ENCODE results near the gene KRTAP10-3. TPM values are rescaled to one million over a fixed set of nuclear protein-coding genes. Genes with fewer than 3 reads are reported as not detected.
"Not testable (repeated sequence)": the region's sequence is repeated elsewhere in the genome, so short reads cannot be mapped to it uniquely, and the experiment has no call there.

Gene KRTAP10-3
- total RNA-seq, 1 experiment from 2014 or later: not detected

- 0 out of 2 replicates have a peak overlapping the region, but pooled peaks have one; percentile 20 for H2AFZ ChIP-seq (ENCODE audit: low read length)
- H3K4me3 ChIP-seq (ENCODE audit: low read length): no peak overlapping the region
- no peak overlapping the region for H3K4me2 ChIP-seq (ENCODE audit: low read depth, low read length, poor library complexity, severe bottlenecking)
- H3K9me3 ChIP-seq (ENCODE audit: low read length): no peaks in the 10 kb centered on the region
- no peaks in the 10 kb centered on the region for H4K20me1 ChIP-seq (ENCODE audit: insufficient read depth, low read depth, low read length)
- H3K27me3 ChIP-seq (ENCODE audit: low read length): no peaks in the 10 kb centered on the region
- H3K27ac ChIP-seq (ENCODE audit: low read length): no peak overlapping the region
- no peaks in the 10 kb centered on the region for H3K36me3 ChIP-seq (ENCODE audit: insufficient read depth, low read length)
- DNase-seq: peak; percentile 48
- H3K9me2 ChIP-seq (replicated peaks; ENCODE audit: insufficient read depth, low read length): no peaks in the 10 kb centered on the region
- H3K79me2 ChIP-seq (ENCODE audit: low read length): no peaks in the 10 kb centered on the region
- H3K9ac ChIP-seq (ENCODE audit: low read length): no peak overlapping the region
- H3K4me1 ChIP-seq (ENCODE audit: low read length): peaks cover 11% of the 10 kb centered on the region
These were observed 10.3 kb upstream of the KRTAP10-3 start for GRCh38 chr21:44568667-44569556.

- DNase-seq: no peak
- no peaks in the 10 kb centered on the region for H3K36me3 ChIP-seq (ENCODE audit: insufficient read depth, low read length)
These were observed 9.7 kb upstream of the KRTAP10-3 start for GRCh38 chr21:44568261-44568660.

DNA sequence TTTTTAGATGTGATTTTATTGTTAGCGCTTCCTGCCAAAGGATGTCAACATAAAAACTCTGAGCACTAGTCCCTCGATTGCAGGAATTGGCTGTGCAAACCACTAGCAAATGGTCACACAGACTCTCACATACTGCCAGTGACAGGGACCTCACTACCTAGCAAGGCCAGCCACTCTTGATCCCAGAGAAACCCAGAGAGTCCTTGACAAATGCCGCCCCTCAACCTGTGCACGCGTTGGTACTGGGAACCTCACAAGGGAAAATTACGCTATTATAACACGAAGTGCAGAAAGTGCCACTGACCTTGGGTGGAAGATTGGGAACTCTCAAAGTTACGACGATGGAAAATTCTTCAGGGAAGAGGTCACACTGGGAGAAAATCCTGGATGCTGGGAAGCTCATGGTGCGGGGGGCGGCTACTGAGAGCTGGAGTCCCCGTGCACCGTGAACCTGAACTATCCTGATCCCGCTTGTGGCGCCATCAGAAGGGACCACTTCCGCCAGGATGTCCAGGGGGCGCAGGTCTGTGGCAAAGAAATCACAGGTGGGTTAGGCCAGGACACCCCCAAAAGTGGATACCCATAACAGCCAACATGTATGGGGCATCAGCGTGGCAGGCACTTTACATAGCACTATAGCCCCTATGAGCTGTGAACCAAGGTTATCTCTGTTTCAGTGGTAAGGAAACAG lies 9.0 kb upstream of the KRTAP10-3 start:
- Histone ChIP-seq H3K9me3 (ENCODE audit: low read length) (no peaks in the 10 kb centered on the region), H3K4me2 (ENCODE audit: low read depth, low read length, poor library complexity, severe bottlenecking) (no peak overlapping the region), H3K9ac (ENCODE audit: low read length) (no peak overlapping the region), H3K36me3 (ENCODE audit: insufficient read depth, low read length) (no peaks in the 10 kb centered on the region), H3K4me1 (ENCODE audit: low read length) (peaks cover 11% of the 10 kb centered on the region), H3K4me3 (ENCODE audit: low read length) (no peak overlapping the region), H3K9me2 (replicated peaks; ENCODE audit: insufficient read depth, low read length) (no peaks in the 10 kb centered on the region), H2AFZ (ENCODE audit: low read length) (no peak overlapping the region), H3K79me2 (ENCODE audit: low read length) (no peaks in the 10 kb centered on the region), H3K27me3 (ENCODE audit: low read length) (no peaks in the 10 kb centered on the region), H3K27ac (ENCODE audit: low read length) (no peak overlapping the region), H4K20me1 (ENCODE audit: insufficient read depth, low read depth, low read length) (no peaks in the 10 kb centered on the region)
- DNase-seq: no peak

More at GRCh38 chr21:44568261-44568660, 9.7 kb upstream of the KRTAP10-3 start:
- H3K27me3 ChIP-seq (ENCODE audit: low read length): no peaks in the 10 kb centered on the region
- no peak overlapping the region for H3K27ac ChIP-seq (ENCODE audit: low read length)
- H3K4me3 ChIP-seq (ENCODE audit: low read length): no peak overlapping the region
- no peak overlapping the region for H2AFZ ChIP-seq (ENCODE audit: low read length)
- H3K4me2 ChIP-seq (ENCODE audit: low read depth, low read length, poor library complexity, severe bottlenecking): no peak overlapping the region
- H3K9me3 ChIP-seq (ENCODE audit: low read length): no peaks in the 10 kb centered on the region
- no peaks in the 10 kb centered on the region for H4K20me1 ChIP-seq (ENCODE audit: insufficient read depth, low read depth, low read length)
- H3K9me2 ChIP-seq (replicated peaks; ENCODE audit: insufficient read depth, low read length): no peaks in the 10 kb centered on the region
- H3K9ac ChIP-seq (ENCODE audit: low read length): no peak overlapping the region
- H3K4me1 ChIP-seq (ENCODE audit: low read length): peaks cover 11% of the 10 kb centered on the region
- H3K79me2 ChIP-seq (ENCODE audit: low read length): no peaks in the 10 kb centered on the region

DNA sequence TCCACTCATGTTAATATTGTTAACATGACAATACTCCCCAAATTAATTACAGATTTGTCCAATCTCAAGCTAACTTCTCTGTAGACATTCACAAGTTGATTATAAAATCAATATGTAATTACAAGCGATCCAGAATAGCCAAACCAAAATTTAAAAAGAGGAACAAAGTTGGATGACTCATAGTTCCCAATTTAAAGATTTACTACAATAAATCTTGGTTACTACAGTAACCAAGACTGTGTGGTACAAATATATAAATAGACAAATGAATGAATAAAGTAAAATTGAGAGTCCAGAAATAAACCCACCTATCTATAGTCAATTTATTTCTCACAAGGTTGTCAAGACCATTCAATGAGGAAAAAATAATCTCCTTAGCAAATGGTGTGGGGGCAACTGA lies 7.8 kb upstream of the KRTAP10-3 start:
- H2AFZ ChIP-seq (ENCODE audit: low read length): no peak overlapping the region
- no peaks in the 10 kb centered on the region for H4K20me1 ChIP-seq (ENCODE audit: insufficient read depth, low read depth, low read length)
- no peak overlapping the region for H3K9ac ChIP-seq (ENCODE audit: low read length)
- H3K4me1 ChIP-seq (ENCODE audit: low read length): peaks cover 11% of the 10 kb centered on the region
- H3K27ac ChIP-seq (ENCODE audit: low read length): no peak overlapping the region
- peak overlapping the region; percentile 10 for H3K4me2 ChIP-seq (ENCODE audit: low read depth, low read length, poor library complexity, severe bottlenecking)
- H3K9me3 ChIP-seq (ENCODE audit: low read length): no peaks in the 10 kb centered on the region
- H3K27me3 ChIP-seq (ENCODE audit: low read length): no peaks in the 10 kb centered on the region
- no peaks in the 10 kb centered on the region for H3K9me2 ChIP-seq (replicated peaks; ENCODE audit: insufficient read depth, low read length)
- DNase-seq: peak; percentile 68
- H3K4me3 ChIP-seq (ENCODE audit: low read length): no peak overlapping the region
- no peaks in the 10 kb centered on the region for H3K79me2 ChIP-seq (ENCODE audit: low read length)
- no peaks in the 10 kb centered on the region for H3K36me3 ChIP-seq (ENCODE audit: insufficient read depth, low read length)

DNA sequence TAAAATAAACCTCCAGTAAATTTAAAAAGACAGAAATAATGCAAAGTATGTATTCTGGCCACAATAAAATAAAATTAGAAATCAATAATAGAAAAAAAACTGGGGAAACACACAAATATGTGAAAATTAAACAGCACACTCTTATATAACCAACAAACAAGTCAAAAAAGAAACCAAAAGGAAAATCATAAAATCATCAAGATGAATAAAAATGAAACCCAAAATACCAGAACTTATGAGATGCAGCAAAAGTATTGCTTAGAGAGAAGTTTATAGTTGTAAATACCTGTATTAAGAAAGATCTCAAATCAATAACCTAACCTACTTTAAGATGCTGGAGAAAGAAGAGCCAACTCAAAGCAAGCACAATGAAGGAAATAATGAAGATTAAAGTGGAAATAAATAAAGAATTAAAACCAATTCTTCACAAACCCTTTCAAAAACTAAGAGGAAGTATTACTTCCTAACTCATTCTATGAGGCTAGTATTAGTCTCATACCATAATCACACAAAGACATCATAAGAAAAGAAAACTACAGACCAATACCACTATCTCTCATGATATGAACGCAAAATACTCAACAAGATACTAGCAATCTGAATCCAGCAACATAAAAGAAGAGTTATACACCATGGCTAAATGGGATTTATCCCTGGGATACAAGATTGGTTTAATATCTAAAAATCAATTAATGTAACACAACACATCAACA lies 6.4 kb upstream of the KRTAP10-3 start:
- Histone ChIP-seq H3K27me3 (ENCODE audit: low read length) (no peaks in the 10 kb centered on the region), H4K20me1 (ENCODE audit: insufficient read depth, low read depth, low read length) (no peaks in the 10 kb centered on the region), H3K9ac (ENCODE audit: low read length) (no peak overlapping the region), H2AFZ (ENCODE audit: low read length) (no peak overlapping the region), H3K9me2 (replicated peaks; ENCODE audit: insufficient read depth, low read length) (no peaks in the 10 kb centered on the region), H3K79me2 (ENCODE audit: low read length) (no peaks in the 10 kb centered on the region), H3K27ac (ENCODE audit: low read length) (no peak overlapping the region), H3K36me3 (ENCODE audit: insufficient read depth, low read length) (no peaks in the 10 kb centered on the region), H3K4me1 (ENCODE audit: low read length) (peaks cover 11% of the 10 kb centered on the region), H3K4me2 (ENCODE audit: low read depth, low read length, poor library complexity, severe bottlenecking) (no peak overlapping the region), H3K4me3 (ENCODE audit: low read length) (no peak overlapping the region), H3K9me3 (ENCODE audit: low read length) (no peaks in the 10 kb centered on the region)
- no peak for DNase-seq

DNA sequence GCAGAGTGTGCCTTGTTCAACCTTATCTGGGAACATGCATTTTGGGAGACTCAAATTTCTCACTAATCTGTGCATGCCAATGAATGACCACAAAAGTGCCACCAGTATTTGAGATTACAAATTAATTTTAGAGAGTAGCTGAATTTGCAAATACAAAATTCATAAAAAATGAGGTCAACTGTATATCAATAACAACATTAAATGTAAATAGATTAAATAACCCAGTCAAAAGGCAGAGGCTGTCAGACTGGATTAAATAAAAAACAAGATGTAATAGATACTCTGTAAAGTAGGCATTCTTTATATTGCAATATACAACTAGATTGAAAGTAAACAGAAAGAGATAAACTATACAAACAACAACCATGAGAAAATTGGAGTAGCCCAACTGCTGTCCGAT lies 5.5 kb upstream of the KRTAP10-3 start:
- Histone ChIP-seq H3K9ac (ENCODE audit: low read length) (no peak overlapping the region), H3K9me2 (replicated peaks; ENCODE audit: insufficient read depth, low read length) (no peaks in the 10 kb centered on the region), H3K27me3 (ENCODE audit: low read length) (no peaks in the 10 kb centered on the region), H2AFZ (ENCODE audit: low read length) (no peak overlapping the region), H3K27ac (ENCODE audit: low read length) (no peak overlapping the region), H3K79me2 (ENCODE audit: low read length) (no peaks in the 10 kb centered on the region), H4K20me1 (ENCODE audit: insufficient read depth, low read depth, low read length) (no peaks in the 10 kb centered on the region), H3K9me3 (ENCODE audit: low read length) (no peaks in the 10 kb centered on the region), H3K4me3 (ENCODE audit: low read length) (no peak overlapping the region), H3K4me2 (ENCODE audit: low read depth, low read length, poor library complexity, severe bottlenecking) (no peak overlapping the region), H3K36me3 (ENCODE audit: insufficient read depth, low read length) (no peaks in the 10 kb centered on the region), H3K4me1 (ENCODE audit: low read length) (peaks cover 11% of the 10 kb centered on the region)
- no peak for DNase-seq

- not testable (repeated sequence) for H3K27me3 ChIP-seq (ENCODE audit: low read length); H3K4me3 ChIP-seq (ENCODE audit: low read length); H3K27ac ChIP-seq (ENCODE audit: low read length); H3K9ac ChIP-seq (ENCODE audit: low read length); H3K36me3 ChIP-seq (ENCODE audit: insufficient read depth, low read length); H3K9me2 ChIP-seq (replicated peaks; ENCODE audit: insufficient read depth, low read length); H3K4me1 ChIP-seq (ENCODE audit: low read length); DNase-seq; H3K79me2 ChIP-seq (ENCODE audit: low read length); H4K20me1 ChIP-seq (ENCODE audit: insufficient read depth, low read depth, low read length); H3K9me3 ChIP-seq (ENCODE audit: low read length); H2AFZ ChIP-seq (ENCODE audit: low read length); H3K4me2 ChIP-seq (ENCODE audit: low read depth, low read length, poor library complexity, severe bottlenecking)
These were observed 293 bp downstream of the KRTAP10-3 start for GRCh38 chr21:44558329-44558675.
